GM12878 (cell line): ENCODE data around the gene ATP10A. TPM values are rescaled to one million over a fixed set of nuclear protein-coding genes. Genes with fewer than 3 reads are reported as not detected.

Experiments used
- ATAC-seq: fragments of 200-7000 bp; cut with Tn5 transposase; 3 replicates; pipeline ENCODE4 v1.9.1; 2020; ENCODE audit warnings: mild to moderate bottlenecking, moderate library complexity
- BruUV-seq: library from RNA; stranded (reverse); fragments of 400-500 nt; replicated peaks from 2 replicates; lab custom pipeline; 2021; lab: Mats Ljungman, UMichigan
- CTCF ChIA-PET: fragments of 300-600 bp; sonication (Branson Sonifier 250); formaldehyde crosslinking; extraction: SDS; loops from one replicate; lab custom pipeline; 2021; ENCODE audit warnings: inconsistent platforms; lab: Yijun Ruan, JAX
- POLR2A ChIA-PET: fragments of 350-600 bp; formaldehyde crosslinking; extraction: SDS; loops from one replicate; lab custom pipeline; 2021; ENCODE audit warnings: inconsistent platforms; lab: Charles Lee
- RAD21 ChIA-PET: fragments of 300-600 bp; sonication (Branson Sonifier 250); formaldehyde crosslinking; loops from one replicate; lab custom pipeline; 2023; ENCODE audit warnings: antibody characterized with exemption; ENCODE audit not compliant: unreplicated experiment; lab: Charles Lee
- SMC1A ChIA-PET: fragments of 300-600 bp; sonication (Branson Sonifier 250); formaldehyde crosslinking; loops from one replicate; lab custom pipeline; 2023; ENCODE audit not compliant: unreplicated experiment, uncharacterized antibody; lab: Charles Lee
- DNase-seq: peaks from one replicate; pipeline ENCODE4 v3.0.0-alpha.2; 2011; ENCODE audit warnings: low read depth, low spot score
- FAIRE-seq: peaks from 3 replicates; lab custom pipeline; 2011; peaks lifted over from hg19 to GRCh38; lab: Jason Lieb, UNC
- H2AFZ ChIP-seq: 2 replicates; pipeline ENCODE4 v1.6.0; 2011; ENCODE audit warnings: low read depth, low read length, control low read depth; ENCODE audit not compliant: control insufficient read depth
- H3K27ac ChIP-seq: 2 replicates; pipeline ENCODE4 v1.5.1; 2011; ENCODE audit warnings: control low read depth; ENCODE audit not compliant: control insufficient read depth, insufficient read depth
- H3K27me3 ChIP-seq, 2 experiments: replicated peaks in 1 of 2; 2 replicates each; pipeline versions ENCODE4 v1.6.0 to v1.6.1; 2011; ENCODE audit warnings: low read length in 1 of 2; ENCODE audit not compliant: control insufficient read depth in 2 of 2, insufficient read depth in 2 of 2
- H3K36me3 ChIP-seq, 2 experiments: 2 replicates each; pipeline ENCODE4 v1.5.1; 2011; ENCODE audit warnings: low read length in 1 of 2; ENCODE audit not compliant: control insufficient read depth in 2 of 2, insufficient read depth in 2 of 2
- H3K4me1 ChIP-seq: 2 replicates; pipeline ENCODE4 v1.6.1; 2011; ENCODE audit warnings: mild to moderate bottlenecking, low read length, moderate library complexity, mixed read lengths; ENCODE audit not compliant: control insufficient read depth, insufficient read depth
- H3K4me2 ChIP-seq: 2 replicates; pipeline ENCODE4 v1.6.0; 2011; ENCODE audit warnings: control low read depth; ENCODE audit not compliant: control insufficient read depth, insufficient read depth
- H3K4me3 ChIP-seq: fragments of 200-600 bp; sonication (generic); 2 replicates; pipeline ENCODE4 v1.5.1; 2016
- H3K79me2 ChIP-seq: 2 replicates; pipeline ENCODE4 v1.6.0; 2011; ENCODE audit warnings: low read length; ENCODE audit not compliant: control insufficient read depth, insufficient read depth
- H3K9ac ChIP-seq: 2 replicates; pipeline ENCODE4 v1.8.0; 2011; ENCODE audit warnings: low read length, control low read depth, mixed read lengths; ENCODE audit not compliant: control insufficient read depth, insufficient read depth
- H3K9me3 ChIP-seq: replicated peaks from 3 replicates; pipeline ENCODE4 v1.5.1; 2011; ENCODE audit warnings: mild to moderate bottlenecking, low read length; ENCODE audit not compliant: control insufficient read depth, insufficient read depth
- H4K20me1 ChIP-seq: 2 replicates; pipeline ENCODE4 v1.6.0; 2011; ENCODE audit not compliant: control insufficient read depth, insufficient read depth
- ASH2L ChIP-seq: fragments of 300-600, 200-600 bp; sonication (generic); IDR thresholded peaks from 2 replicates; pipeline ENCODE4 v1.6.1; 2017; ENCODE audit warnings: low read depth, mild to moderate bottlenecking, borderline replicate concordance
- CBX5 ChIP-seq: sonication (generic); IDR thresholded peaks from 2 replicates; pipeline ENCODE4 v1.6.1; 2016; ENCODE audit warnings: low read depth, moderate library complexity, mild to moderate bottlenecking, inconsistent platforms
- GATAD2B ChIP-seq: fragments of 450-650 bp; conservative IDR thresholded peaks from 2 replicates; pipeline ENCODE4 v1.6.1; 2017; ENCODE audit warnings: low read depth, mild to moderate bottlenecking, moderate library complexity
- IKZF2 ChIP-seq, 2 experiments: fragments of 450-650 bp; IDR thresholded peaks; 2 replicates each; pipeline ENCODE4 v1.6.1; 2017; ENCODE audit warnings: mild to moderate bottlenecking in 2 of 2, moderate library complexity in 2 of 2
- SMAD1 ChIP-seq: fragments of 450-650 bp; IDR thresholded peaks from 2 replicates; pipeline ENCODE4 v1.6.1; 2018; ENCODE audit warnings: mild to moderate bottlenecking, low read depth; ENCODE audit not compliant: partially characterized antibody
- TARDBP ChIP-seq: IDR thresholded peaks from 2 replicates; pipeline ENCODE4 v1.6.1; 2016; ENCODE audit warnings: borderline replicate concordance
- WRNIP1 ChIP-seq: IDR thresholded peaks from 2 replicates; pipeline ENCODE4 v1.6.1; 2011; ENCODE audit warnings: low read depth, low read length, improper control_type of control experiment, borderline replicate concordance
- ZNF24 ChIP-seq: fragments of 450-650 bp; IDR thresholded peaks from 2 replicates; pipeline ENCODE4 v1.6.1; 2017; ENCODE audit warnings: antibody characterized with exemption, mild to moderate bottlenecking
- ZNF274 ChIP-seq: IDR thresholded peaks from one replicate; pipeline ENCODE4 v1.8.0; 2011; ENCODE audit not compliant: insufficient read length, insufficient read depth
- WGBS: methylation state at CpG from one replicate; pipeline ENCODE4 v1.1.6; 2016; ENCODE audit warnings: low lambda C conversion rate; ENCODE audit not compliant: insufficient replicate concordance, insufficient coverage; ENCODE audit errors: missing lambda C conversion rate; 5-methylcytosine and 5-hydroxymethylcytosine counted together
- in situ Hi-C: fragments of 300-500 bp; cut with MboI; formaldehyde crosslinking; loops from 9 replicates; pipeline ENCODE4 v1.14.3; 2018; ENCODE audit warnings: mixed read lengths
- intact Hi-C: fragments of 100-400 bp; cut with micrococcal nuclease; formaldehyde crosslinking; loops from one replicate; pipeline ENCODE4 v1.14.2; 2022; ENCODE audit not compliant: unreplicated experiment
- polyA plus RNA-seq, 11 experiments: library from polyadenylated mRNA; depleted of rRNA in 4 of 11; unstranded in 6 of 11; stranded (reverse) in 5 of 11; fragments of >200 nt; fragmentation: Nextera tagmentation in 4 of 11; fragmentation: Illumina TruSeq in 1 of 11; extraction: Ambion mirVana in 4 of 11; extraction: Trizol in 1 of 11; gene quantifications; 1 replicate in 1 of 11; 2 replicates in 10 of 11; pipeline versions ENCODE4 v1.2.1 to v1.2.3, GENCODE V29; 2011 to 2016; ENCODE audit warnings: inconsistent platforms in 2 of 11, missing spikeins in 2 of 11, low read depth in 1 of 11
- total RNA-seq, 4 experiments: library from RNA; depleted of rRNA in 3 of 4; stranded (reverse); fragments of >200 nt in 3 of 4; fragmentation: Illumina TruSeq in 1 of 4; extraction: Trizol in 1 of 4; gene quantifications; 2 replicates each; pipeline versions ENCODE4 v1.2.1 to v1.2.3, GENCODE V29; 2013 to 2021

Gene ATP10A
- total and polyA plus RNA-seq, 10 of the 15 experiments (the other 5 are each of a cell fraction or from before 2014, with no cell fraction given): 0.04 to 1.5 (median 0.31) TPM; not detected in 2

DNA sequence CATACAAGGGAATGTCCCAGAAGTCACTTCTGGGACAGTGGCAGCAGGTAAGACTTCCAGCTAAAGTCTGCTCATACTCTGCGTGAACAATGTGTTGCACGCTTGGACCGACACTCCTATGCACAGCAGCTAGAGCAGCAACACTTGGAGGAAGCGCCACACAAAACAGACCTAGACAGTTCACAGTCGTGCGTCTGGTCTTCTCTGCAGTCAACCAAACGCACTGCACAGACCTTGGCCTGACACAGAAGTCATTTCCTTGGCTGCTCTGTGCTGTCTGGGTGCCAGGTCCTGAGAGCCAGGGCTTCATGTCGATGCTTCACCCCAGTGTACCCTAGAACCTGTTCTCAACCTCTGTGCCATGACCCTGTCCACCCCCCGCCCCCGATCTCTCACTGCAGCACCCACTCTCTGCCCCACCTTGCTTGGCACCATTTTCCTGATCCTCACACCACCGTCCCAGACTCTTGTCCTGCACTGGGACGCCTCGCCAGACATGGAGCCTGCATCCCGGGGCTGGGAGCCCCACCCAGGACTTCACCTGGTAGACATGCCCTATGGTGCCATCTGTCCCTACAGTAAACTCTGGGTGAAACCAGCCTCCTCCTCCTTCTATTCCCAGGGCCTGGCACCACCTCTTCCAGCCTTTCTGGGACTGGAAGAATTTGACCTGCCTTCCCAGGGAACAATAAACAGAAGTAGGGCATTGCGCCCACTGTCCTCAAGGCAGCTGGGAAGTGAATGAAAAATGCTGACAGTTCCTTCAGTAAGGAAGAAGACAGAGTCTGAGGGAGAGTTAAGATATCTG is 3.1 kb downstream of the ATP10A start:
- ChIA-PET SMC1A (no interaction called here), CTCF (no interaction called here), RAD21 (no interaction called here), POLR2A (no interaction called here)
- intact Hi-C loops: no loop called here
- FAIRE-seq: no peak
- Histone ChIP-seq H3K27ac (no peak overlapping the region), H3K9me3 (no peaks in the 10 kb centered on the region; the same call in 2 of the 3 replicates), H3K4me3 (no peak overlapping the region), H3K36me3 (no peaks in the 10 kb centered on the region), H2AFZ (no peak overlapping the region), H3K4me2 (no peak overlapping the region), H3K79me2 (no peaks in the 10 kb centered on the region), H3K27me3 (no peaks in the 10 kb centered on the region; a peak in 1 of 4 replicates), H3K9ac (no peak overlapping the region), H4K20me1 (no peaks in the 10 kb centered on the region), H3K4me1 (no peaks in the 10 kb centered on the region)
- TF ChIP-seq ZNF274 (no peak), SMAD1 (no peak), ZNF24 (no peak), WRNIP1 (no peak), CBX5 (no peak), IKZF2 (IDR thresholded peaks at IDR 0.05) (no peak), ASH2L (no peak), TARDBP (no peak), GATAD2B (no peak)
- no peak for DNase-seq
- BruUV-seq: no TSS peak
- no peak for ATAC-seq
- in situ Hi-C loops: loop anchor here (10.0 kb wide), 1 partner anchor 165 kb away; no protein-coding TSS in a partner anchor
- 57% methylated on average over 13 of the region's 15 CpGs for WGBS
